ENCODE data around the gene NINL. TPM values are rescaled to one million over a fixed set of nuclear protein-coding genes. Genes with fewer than 3 reads are reported as not detected.

Gene NINL
- polyA plus RNA-seq, 1 of the 3 experiments (the other 2 are of a cell fraction): 22.5 TPM

- Histone ChIP-seq H3K27ac (ENCODE audit: low read depth in 2 of 2, low read length in 1 of 2) (peak overlapping the region in 1 of 2 experiments; percentile 45; a peak in 2 of 4 replicates), H3K36me3 (replicated peaks in 1 of 2; ENCODE audit: control insufficient read depth in 1 of 2, insufficient read depth in 2 of 2, low read length in 1 of 2) (no peaks in the 10 kb centered on the region), H3F3A (replicated peaks; ENCODE audit: insufficient read depth) (peaks cover 11% of the 10 kb centered on the region), H3K9me3 (no peaks in the 10 kb centered on the region), H3K9ac (no peak overlapping the region), H3K4me2 (no peak overlapping the region), H3K4me3 (ENCODE audit: low read depth in 2 of 2, low read length in 1 of 2) (no peak overlapping the region), H2AFZ (ENCODE audit: low read depth) (no peak overlapping the region), H3K79me2 (ENCODE audit: insufficient read depth) (peaks cover 8% of the 10 kb centered on the region), H3K27me3 (ENCODE audit: insufficient read depth) (no peaks in the 10 kb centered on the region), H4K20me1 (ENCODE audit: insufficient read depth) (peaks cover 6% of the 10 kb centered on the region), H3K9me2 (no peaks in the 10 kb centered on the region), H3K4me1 (ENCODE audit: control insufficient read depth in 1 of 2, insufficient read depth in 2 of 2, low read depth in 1 of 2, low read length in 1 of 2) (peaks cover 31 to 33% of the 10 kb centered on the region in 2 experiments)
- WGBS (ENCODE audit: low lambda C conversion rate): 54% methylated on average over 3 of the region's 3 CpGs
- DNase-seq: no peak
- POLR2A ChIA-PET: no interaction called here
- CTCF ChIA-PET: no interaction called here
- peak; percentile 52; the same call in 1 of the 2 replicates for TF ChIP-seq TCF12 (IDR thresholded peaks at IDR 0.05)
- no peak for TF ChIP-seq NFIC (IDR thresholded peaks at IDR 0.05; ENCODE audit: borderline replicate concordance)
- no peak for TF ChIP-seq RXRA (IDR thresholded peaks at IDR 0.05; ENCODE audit: borderline replicate concordance, low read depth)
- no peak for TF ChIP-seq TAF1 (IDR thresholded peaks at IDR 0.05; ENCODE audit: borderline replicate concordance, low read depth, low read length)
- TF ChIP-seq FOSL2 (IDR thresholded peaks at IDR 0.05; ENCODE audit: borderline replicate concordance, low read depth): peak; percentile 57
- peak; percentile 56 for TF ChIP-seq JUND (IDR thresholded peaks at IDR 0.05)
- TF ChIP-seq RCOR1 (IDR thresholded peaks at IDR 0.05; ENCODE audit: low read length): no peak
Measured at GRCh38 chr20:25543068-25543467, 42.3 kb downstream of the NINL start.

- H2AFZ ChIP-seq (ENCODE audit: low read depth): no peak overlapping the region
- H3K4me1 ChIP-seq (ENCODE audit: control insufficient read depth in 1 of 2, insufficient read depth in 2 of 2, low read depth in 1 of 2, low read length in 1 of 2): peaks cover 31 to 33% of the 10 kb centered on the region in 2 experiments
- no peak for DNase-seq
- H4K20me1 ChIP-seq (ENCODE audit: insufficient read depth): peaks cover 6% of the 10 kb centered on the region
- no peaks in the 10 kb centered on the region for H3K9me3 ChIP-seq
- ChIA-PET CTCF (interaction anchor here (1.5 kb wide), 1 partner anchor 10 kb away, joined by 6 read pairs; no protein-coding TSS in a partner anchor), POLR2A (no interaction called here)
- H3K9ac ChIP-seq: no peak overlapping the region
- 64% methylated on average over 2 of the region's 2 CpGs for WGBS (ENCODE audit: low lambda C conversion rate)
- no peaks in the 10 kb centered on the region for H3K9me2 ChIP-seq
- H3K27ac ChIP-seq (ENCODE audit: low read depth in 2 of 2, low read length in 1 of 2): no peak overlapping the region
- no peak overlapping the region for H3K4me3 ChIP-seq (ENCODE audit: low read depth in 2 of 2, low read length in 1 of 2)
- peaks cover 11% of the 10 kb centered on the region for H3F3A ChIP-seq (replicated peaks; ENCODE audit: insufficient read depth)
- TF ChIP-seq SMC3 (IDR thresholded peaks at IDR 0.05; ENCODE audit: low read depth, low read length) (no peak), RXRA (IDR thresholded peaks at IDR 0.05; ENCODE audit: borderline replicate concordance, low read depth) (no peak), MXI1 (IDR thresholded peaks at IDR 0.05; ENCODE audit: low read depth, low read length) (no peak), USF2 (IDR thresholded peaks at IDR 0.05; ENCODE audit: borderline replicate concordance, low read depth, low read length) (no peak), RCOR1 (IDR thresholded peaks at IDR 0.05; ENCODE audit: low read length) (no peak), CHD2 (IDR thresholded peaks at IDR 0.05; ENCODE audit: low read length, partially characterized antibody) (no peak), TEAD4 (IDR thresholded peaks at IDR 0.05; ENCODE audit: borderline replicate concordance, insufficient read depth) (no peak), SIN3A (IDR thresholded peaks at IDR 0.05; ENCODE audit: borderline replicate concordance, low read depth, low read length) (no peak), CTCF (IDR thresholded peaks at IDR 0.05) (no peak), GATA2 (CRISPR knock-in tag; IDR thresholded peaks at IDR 0.05) (no peak), NFIC (IDR thresholded peaks at IDR 0.05; ENCODE audit: borderline replicate concordance) (no peak), NRF1 (IDR thresholded peaks at IDR 0.05; ENCODE audit: low read depth, low read length) (no peak), RFX5 (IDR thresholded peaks at IDR 0.05; ENCODE audit: low read length) (no peak), GABPA (IDR thresholded peaks at IDR 0.05; ENCODE audit: low read depth) (no peak), MEF2A (IDR thresholded peaks at IDR 0.05; ENCODE audit: borderline replicate concordance, low read depth) (no peak), EZH2phosphoT487 (IDR thresholded peaks at IDR 0.05; ENCODE audit: borderline replicate concordance, low read depth) (no peak), FOSL2 (IDR thresholded peaks at IDR 0.05; ENCODE audit: borderline replicate concordance, low read depth) (no peak), PBX3 (IDR thresholded peaks at IDR 0.05) (no peak), FOXM1 (IDR thresholded peaks at IDR 0.05; ENCODE audit: low read depth) (no peak)
- H3K36me3 ChIP-seq (replicated peaks in 1 of 2; ENCODE audit: control insufficient read depth in 1 of 2, insufficient read depth in 2 of 2, low read length in 1 of 2): no peaks in the 10 kb centered on the region
- H3K79me2 ChIP-seq (ENCODE audit: insufficient read depth): peaks cover 8% of the 10 kb centered on the region
- no peak overlapping the region for H3K4me2 ChIP-seq
- no peaks in the 10 kb centered on the region for H3K27me3 ChIP-seq (ENCODE audit: insufficient read depth)
Measured at GRCh38 chr20:25541676-25542075, 43.7 kb downstream of the NINL start.

All from SK-N-SH (cell line).